AG04449 (cell line): ENCODE results near the gene SMAD3.

Source experiments
- CTCF ChIA-PET: fragments of 350-600 bp; formaldehyde crosslinking; extraction: SDS; loops from one replicate; lab custom pipeline; 2021; ENCODE audit warnings: antibody characterized with exemption; lab: Yijun Ruan, JAX
- POLR2A ChIA-PET: fragments of 400-600, 350-600 bp; formaldehyde crosslinking; extraction: SDS; loops from one replicate; lab custom pipeline; 2020; ENCODE audit warnings: antibody characterized with exemption, inconsistent platforms; lab: Yijun Ruan, JAX
- DNase-seq: peaks from one replicate; pipeline ENCODE4 v3.0.0-alpha.2; 2010; ENCODE audit warnings: low read depth, low spot score
- H3K4me3 ChIP-seq: 2 replicates; pipeline ENCODE4 v1.5.1; 2011; ENCODE audit warnings: low read depth, mild to moderate bottlenecking, control low read depth, low read length
- TF ChIP-seq, protein P1 (sequence below): IDR thresholded peaks from one replicate; pipeline ENCODE4 v1.5.1; 2011; ENCODE audit warnings: mild to moderate bottlenecking, moderate library complexity, low read length, control low read depth, inconsistent platforms; ENCODE audit not compliant: insufficient read depth; ENCODE audit errors: missing control alignments

The SMAD3 gene

DNA sequence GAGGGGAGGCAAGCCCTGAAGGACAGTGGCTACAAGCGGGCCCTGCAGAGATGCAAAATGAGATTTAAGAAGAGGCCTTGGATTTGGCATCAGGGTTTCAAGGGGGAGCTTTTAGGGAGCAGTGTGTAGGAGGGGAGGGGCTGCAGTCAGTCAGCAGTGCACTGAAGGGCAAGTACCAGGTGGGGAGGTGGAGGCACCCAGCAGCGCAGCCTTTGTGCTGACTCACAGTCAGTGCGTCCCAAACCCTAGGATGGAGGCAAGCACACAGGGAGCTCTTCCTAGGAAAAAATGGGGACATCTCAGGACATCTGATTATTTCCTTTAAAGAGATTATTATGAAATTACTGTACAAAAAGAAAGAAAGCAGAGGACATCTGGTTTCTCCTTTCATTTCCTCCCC lies 109.0 kb downstream of the SMAD3 start:
- no peak for DNase-seq
- TF ChIP-seq, protein P1, sequence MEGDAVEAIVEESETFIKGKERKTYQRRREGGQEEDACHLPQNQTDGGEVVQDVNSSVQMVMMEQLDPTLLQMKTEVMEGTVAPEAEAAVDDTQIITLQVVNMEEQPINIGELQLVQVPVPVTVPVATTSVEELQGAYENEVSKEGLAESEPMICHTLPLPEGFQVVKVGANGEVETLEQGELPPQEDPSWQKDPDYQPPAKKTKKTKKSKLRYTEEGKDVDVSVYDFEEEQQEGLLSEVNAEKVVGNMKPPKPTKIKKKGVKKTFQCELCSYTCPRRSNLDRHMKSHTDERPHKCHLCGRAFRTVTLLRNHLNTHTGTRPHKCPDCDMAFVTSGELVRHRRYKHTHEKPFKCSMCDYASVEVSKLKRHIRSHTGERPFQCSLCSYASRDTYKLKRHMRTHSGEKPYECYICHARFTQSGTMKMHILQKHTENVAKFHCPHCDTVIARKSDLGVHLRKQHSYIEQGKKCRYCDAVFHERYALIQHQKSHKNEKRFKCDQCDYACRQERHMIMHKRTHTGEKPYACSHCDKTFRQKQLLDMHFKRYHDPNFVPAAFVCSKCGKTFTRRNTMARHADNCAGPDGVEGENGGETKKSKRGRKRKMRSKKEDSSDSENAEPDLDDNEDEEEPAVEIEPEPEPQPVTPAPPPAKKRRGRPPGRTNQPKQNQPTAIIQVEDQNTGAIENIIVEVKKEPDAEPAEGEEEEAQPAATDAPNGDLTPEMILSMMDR: no peak
- ChIA-PET POLR2A (no interaction called here), CTCF (interaction anchor here (1.0 to 1.5 kb wide), 2 partner anchors 13 to 228 kb away, joined by 4 to 6 read pairs; no protein-coding TSS in a partner anchor)
- H3K4me3 ChIP-seq: no peak overlapping the region

DNA sequence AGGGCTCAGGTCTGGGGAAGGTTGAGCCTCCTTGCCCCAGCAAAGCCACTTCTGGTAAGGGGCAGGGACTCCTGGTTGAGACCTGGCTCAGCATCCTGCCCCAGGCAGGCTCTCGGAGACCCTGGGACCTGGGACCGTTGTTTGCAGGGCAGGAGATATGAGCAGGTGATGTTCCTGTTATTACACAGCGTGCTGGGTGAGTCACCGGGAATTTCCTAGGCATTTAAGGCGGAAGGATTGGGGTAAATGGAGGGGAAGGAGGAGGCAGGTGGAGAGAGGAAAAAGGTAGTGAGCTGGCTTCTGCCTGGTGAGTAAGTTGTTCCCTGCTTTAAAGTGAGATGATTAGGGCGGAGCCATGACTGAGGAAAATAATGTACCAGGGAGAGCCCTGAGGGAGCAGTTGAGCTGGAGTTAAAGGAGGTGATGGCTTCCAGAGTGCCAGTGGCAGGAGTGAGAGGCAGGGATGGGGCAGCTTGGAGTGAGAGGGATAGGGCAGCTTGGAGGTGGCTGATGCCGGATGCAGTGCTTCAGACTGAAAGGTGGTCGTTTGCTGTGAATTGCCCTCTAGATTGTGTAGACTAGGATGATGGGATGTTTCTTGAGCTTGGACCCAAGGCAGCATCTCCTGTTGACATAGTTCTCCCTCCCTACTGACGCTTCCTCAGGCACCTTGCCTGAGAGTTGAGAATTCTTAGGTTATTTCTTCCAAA lies 109.6 kb downstream of the SMAD3 start:
- ChIA-PET POLR2A (no interaction called here), CTCF (interaction anchor here (1.0 to 1.5 kb wide), 2 partner anchors 14 to 228 kb away, joined by 4 to 6 read pairs; no protein-coding TSS in a partner anchor)
- no peak overlapping the region for H3K4me3 ChIP-seq
- TF ChIP-seq, protein P1: no peak
- no peak for DNase-seq

DNA sequence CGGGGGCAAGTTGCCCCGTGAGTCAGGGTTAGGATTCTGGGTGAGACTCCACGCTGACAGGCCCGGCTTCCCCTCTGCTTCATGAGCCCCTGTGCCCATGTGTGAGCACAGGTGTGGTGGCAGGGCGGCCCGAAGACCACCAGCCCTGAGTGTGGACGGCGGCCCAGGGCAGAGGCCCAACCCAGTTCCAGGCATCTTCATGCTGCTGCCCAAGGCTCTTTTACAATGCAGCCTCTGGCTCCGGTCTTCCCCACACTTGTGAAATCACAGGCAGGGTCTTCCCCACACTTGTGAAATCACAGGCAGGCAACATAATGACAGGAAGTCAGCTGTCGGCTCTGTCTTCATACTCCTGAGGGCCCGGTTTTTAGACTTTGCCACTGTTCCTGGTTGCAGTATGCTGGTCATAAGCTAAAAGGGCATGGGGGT lies 110.3 kb downstream of the SMAD3 start:
- H3K4me3 ChIP-seq: no peak overlapping the region
- DNase-seq: no peak
- ChIA-PET POLR2A (no interaction called here), CTCF (no interaction called here)
- TF ChIP-seq, protein P1: no peak

DNA sequence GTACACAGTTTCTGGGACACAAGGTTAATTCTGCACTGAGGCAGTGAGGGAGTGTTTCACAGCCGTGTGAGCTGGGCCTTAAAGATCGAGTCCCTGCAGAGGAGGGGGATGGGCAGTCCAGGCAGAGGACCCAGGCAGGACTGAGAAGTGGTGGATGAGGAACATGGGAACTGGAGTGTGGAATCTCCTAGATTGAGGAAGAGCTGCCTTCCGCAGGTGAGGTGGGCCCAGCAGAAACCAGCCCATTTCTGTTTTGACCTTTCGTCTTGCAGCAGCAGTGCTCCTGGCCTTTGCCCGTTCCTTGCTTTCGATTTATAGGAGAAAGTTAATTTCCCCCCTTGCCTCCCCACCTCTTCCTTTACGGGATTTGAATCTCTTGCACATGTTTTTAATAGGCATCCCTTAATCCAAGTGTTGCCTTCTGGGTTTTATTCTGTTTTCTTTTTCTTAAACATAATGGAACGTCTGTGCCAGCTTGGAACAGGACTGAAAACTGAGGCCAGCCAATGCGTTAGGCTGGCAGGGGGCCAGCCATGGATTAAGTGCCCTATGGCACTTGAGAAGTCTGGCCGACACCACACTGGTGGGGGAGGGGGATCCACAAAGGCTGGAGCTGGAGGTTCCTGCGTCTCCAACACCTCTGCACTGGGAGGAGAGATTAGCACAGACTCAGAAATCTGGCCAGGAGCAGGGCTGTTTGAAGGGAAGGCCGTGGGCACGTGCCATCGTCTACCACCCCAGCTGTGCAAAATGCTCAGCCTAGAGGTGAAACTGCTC lies 111.0 kb downstream of the SMAD3 start:
- ChIA-PET POLR2A (no interaction called here), CTCF (no interaction called here)
- no peak overlapping the region for H3K4me3 ChIP-seq
- TF ChIP-seq, protein P1: no peak
- DNase-seq: no peak

DNA sequence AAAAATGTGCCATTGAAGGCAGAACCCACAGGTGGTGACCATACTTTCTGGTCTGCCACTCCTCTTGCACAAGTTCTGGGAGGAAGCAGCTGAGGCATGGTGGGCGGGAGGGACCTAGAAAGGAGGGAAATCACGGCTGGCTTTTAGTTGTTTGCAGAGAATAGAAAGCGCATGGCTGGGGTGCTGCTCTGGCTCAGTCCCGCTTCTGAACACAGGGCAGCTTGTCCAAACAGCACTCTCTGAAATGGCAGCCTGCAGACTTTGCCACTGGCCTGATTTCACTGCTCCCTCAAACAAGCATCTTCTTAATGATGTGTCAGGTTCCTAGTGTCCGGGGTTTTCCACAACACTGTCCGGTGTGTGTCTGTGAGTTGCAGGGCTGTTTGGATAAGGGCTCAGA lies 112.3 kb downstream of the SMAD3 start:
- POLR2A ChIA-PET: interaction anchor here (0.6 to 1.3 kb wide), 5 partner anchors 10 to 92 kb away, joined by 3 to 4 read pairs (median 3); no protein-coding TSS in a partner anchor
- no peak overlapping the region for H3K4me3 ChIP-seq
- DNase-seq: no peak
- TF ChIP-seq, protein P1: no peak
- CTCF ChIA-PET: interaction anchor here (1.4 to 1.9 kb wide), 3 partner anchors 11 to 231 kb away, joined by 3 to 5 read pairs (median 5); no protein-coding TSS in a partner anchor

DNA sequence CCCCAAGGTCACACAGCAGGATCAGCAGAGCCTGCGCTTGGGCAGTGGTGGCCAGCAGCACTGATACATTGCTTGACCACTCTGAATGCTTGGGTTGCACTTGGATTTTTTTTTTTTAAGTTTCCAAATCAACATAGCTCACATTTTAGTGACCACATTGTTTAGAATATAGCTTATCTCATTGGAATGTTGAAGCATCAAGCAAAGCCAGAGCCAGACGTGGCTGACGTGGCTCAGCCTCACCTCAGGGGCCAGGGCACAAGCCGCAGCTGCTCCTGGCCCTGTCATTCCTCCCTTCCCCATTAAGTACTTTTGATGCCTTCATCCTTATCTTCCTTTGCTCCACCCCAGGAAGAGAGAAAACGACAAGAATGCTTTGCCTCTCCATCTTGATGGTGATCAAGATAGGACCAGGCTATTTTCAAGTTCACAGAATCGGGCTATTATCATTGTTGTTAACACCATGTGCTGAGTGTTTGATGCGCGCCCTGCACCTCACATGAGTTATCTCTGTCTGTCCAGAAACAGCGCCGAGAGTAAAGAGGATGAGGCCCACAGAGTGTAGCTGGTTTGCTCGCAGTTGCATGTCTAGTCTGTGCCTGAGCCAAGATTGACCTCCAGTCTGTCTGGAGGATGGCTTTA lies 113.3 kb downstream of the SMAD3 start:
- TF ChIP-seq, protein P1: no peak
- DNase-seq: peak; percentile 95
- no peak overlapping the region for H3K4me3 ChIP-seq
- POLR2A ChIA-PET: interaction anchor here (0.6 to 1.3 kb wide), 6 partner anchors 10 to 93 kb away, joined by 3 to 4 read pairs (median 3); no protein-coding TSS in a partner anchor
- CTCF ChIA-PET: interaction anchor here (0.6 to 1.9 kb wide), 4 partner anchors 10 to 232 kb away, joined by 3 to 5 read pairs (median 4); no protein-coding TSS in a partner anchor
